Measurements from ENCODE around the gene SLC66A1. TPM values are rescaled to one million over a fixed set of nuclear protein-coding genes. Genes with fewer than 3 reads are reported as not detected.

SLC66A1 gene
- total and polyA plus RNA-seq, 9 of the 15 experiments (the other 6 are each of a cell fraction or from before 2014, with no cell fraction given) = 1.2 to 40.8 (median 18.6) TPM

- no TSS peak for BruUV-seq (replicated peaks)
- in situ Hi-C loops (cut with MboI) = no loop called here
- H3K79me2 ChIP-seq (ENCODE audit: control insufficient read depth, insufficient read depth, low read length) = no peaks in the 10 kb centered on the region
- no peak for TF ChIP-seq ETV1 (tag; conservative IDR thresholded peaks at IDR 0.05; ENCODE audit: low read depth)
- TF ChIP-seq MYBL2 (IDR thresholded peaks at IDR 0.05; ENCODE audit: low read depth) = no peak
- TF ChIP-seq MYBL2 (CRISPR knock-in tag; IDR thresholded peaks at IDR 0.05; ENCODE audit: borderline replicate concordance) = no peak
- no peak for TF ChIP-seq ZNF165 (CRISPR knock-in tag; IDR thresholded peaks at IDR 0.05; ENCODE audit: borderline replicate concordance)
- no peak for TF ChIP-seq ZNF778 (CRISPR knock-in tag; IDR thresholded peaks at IDR 0.05)
- TF ChIP-seq ATF4 (CRISPR knock-in tag; IDR thresholded peaks at IDR 0.05) = no peak; the same call in 1 of the 2 replicates
- no peak for TF ChIP-seq THRAP3 (IDR thresholded peaks at IDR 0.05; ENCODE audit: borderline replicate concordance)
- 0 out of 2 replicates have a peak, but pooled peaks have one; percentile 20 for TF ChIP-seq ZNF143 (CRISPR knock-in tag; IDR thresholded peaks at IDR 0.05)
- TF ChIP-seq ADNP (tag; IDR thresholded peaks at IDR 0.05) = peak; percentile 83
- no peak for TF ChIP-seq ZNF24 (IDR thresholded peaks at IDR 0.05)
- no peak for TF ChIP-seq ZNF707 (CRISPR knock-in tag; conservative IDR thresholded peaks at IDR 0.05)
- TF ChIP-seq E2F4 (CRISPR knock-in tag; IDR thresholded peaks at IDR 0.05; ENCODE audit: low read depth) = 0 out of 2 replicates have a peak, but pooled peaks have one; percentile 33
- no peak for TF ChIP-seq NFIX (CRISPR knock-in tag; IDR thresholded peaks at IDR 0.05; ENCODE audit: low read depth)
- no peak for TF ChIP-seq SAFB2 (IDR thresholded peaks at IDR 0.05; ENCODE audit: borderline replicate concordance, low read depth, low read length, severe bottlenecking)
- 0 out of 4 replicates have a peak, but pooled peaks of 1 of the 2 experiments have one; percentile 21 for TF ChIP-seq RCOR1 (IDR thresholded peaks at IDR 0.05; ENCODE audit: borderline replicate concordance in 1 of 2, low read depth in 2 of 2, low read length in 2 of 2)
- TF ChIP-seq ZNF280A (IDR thresholded peaks at IDR 0.05; ENCODE audit: low read depth, partially characterized antibody) = no peak
- TF ChIP-seq EWSR1 (IDR thresholded peaks at IDR 0.05; ENCODE audit: borderline replicate concordance, low read depth, partially characterized antibody) = no peak
These were observed 14.0 kb downstream of the SLC66A1 start for GRCh38 chr1:19325958-19326747.

More at GRCh38 chr1:19325958-19326747, 14.0 kb downstream of the SLC66A1 start:
- H3K4me1 ChIP-seq (replicated peaks in 1 of 2; ENCODE audit: control insufficient read depth in 2 of 2, insufficient read depth in 2 of 2, low read length in 2 of 2) = peaks cover 16 to 42% of the 10 kb centered on the region in 2 experiments
- peak overlapping the region; percentile 46 to 88 for H3K9ac ChIP-seq (ENCODE audit: insufficient read depth in 1 of 2, low read depth in 2 of 2, low read length in 2 of 2)
- peak overlapping the region; percentile 58 for H3K4me2 ChIP-seq (ENCODE audit: insufficient read depth, low read length)
- ChIA-PET CTCF (ENCODE audit: low intra/inter-chr PET ratio) (no interaction called here), POLR2A (interaction anchor here (0.5 to 1.8 kb wide), 4 partner anchors 10 to 512 kb away, joined by 3 to 10 read pairs (median 4); no protein-coding TSS in a partner anchor)
- DNase-seq (ENCODE audit: extremely low read depth in 1 of 4, low spot score in 3 of 4) (peak in 2 of 4 experiments; percentile 46 to 53), FAIRE-seq (no peak), ATAC-seq (no peak)
- no peaks in the 10 kb centered on the region for H3K27me3 ChIP-seq (ENCODE audit: control insufficient read depth in 2 of 2, insufficient read depth in 2 of 2, low read length in 2 of 2)
- peak overlapping the region; percentile 82 for H3K27ac ChIP-seq (ENCODE audit: extremely low read depth, low read depth, low read length)
- no peak overlapping the region for H2AFZ ChIP-seq (ENCODE audit: low read depth, low read length)
- H3K9me3 ChIP-seq (replicated peaks; ENCODE audit: control insufficient read depth, insufficient read depth, low read depth, low read length) = no peaks in the 10 kb centered on the region
- intact Hi-C loops (cut with micrococcal nuclease) = no loop called here
- WGBS (ENCODE audit: insufficient coverage, low coverage, missing lambda C conversion rate) = 72% methylated on average over 30 of the region's 32 CpGs
- H4K20me1 ChIP-seq (replicated peaks; ENCODE audit: control insufficient read depth, insufficient read depth, low read length) = peaks cover 30% of the 10 kb centered on the region
- H3K4me3 ChIP-seq = no peak overlapping the region
- H3K36me3 ChIP-seq (ENCODE audit: control insufficient read depth, insufficient read depth, low read length) = peaks cover 62% of the 10 kb centered on the region; the same call in 2 of the 3 replicates
- peaks cover 20% of the 10 kb centered on the region for H3K9me1 ChIP-seq (ENCODE audit: control insufficient read depth, insufficient read depth, low read length)

Measured in K562 (cell line).